Coronary artery (tissue), 2 donors: ENCODE data around the gene TMEM89.

Experiments used
- DNase-seq: peaks from one replicate; pipeline ENCODE4 v3.0.0-alpha.2; 2017; ENCODE audit warnings: low spot score
- H3K27ac ChIP-seq, 2 donors: fragments of 200-600 bp; sonication (generic); one replicate each; pipeline ENCODE4 v1.5.1; 2016 to 2019
- H3K4me3 ChIP-seq: fragments of 200-600 bp; sonication (generic); 2 replicates; pipeline ENCODE4 v1.5.1; 2016; ENCODE audit warnings: mild to moderate bottlenecking, moderate library complexity
- TF ChIP-seq, protein P1 (sequence below): fragments of 200-600 bp; sonication (generic); IDR thresholded peaks from one replicate; pipeline ENCODE4 v1.5.1; 2019; ENCODE audit warnings: antibody characterized with exemption

Gene TMEM89

DNA sequence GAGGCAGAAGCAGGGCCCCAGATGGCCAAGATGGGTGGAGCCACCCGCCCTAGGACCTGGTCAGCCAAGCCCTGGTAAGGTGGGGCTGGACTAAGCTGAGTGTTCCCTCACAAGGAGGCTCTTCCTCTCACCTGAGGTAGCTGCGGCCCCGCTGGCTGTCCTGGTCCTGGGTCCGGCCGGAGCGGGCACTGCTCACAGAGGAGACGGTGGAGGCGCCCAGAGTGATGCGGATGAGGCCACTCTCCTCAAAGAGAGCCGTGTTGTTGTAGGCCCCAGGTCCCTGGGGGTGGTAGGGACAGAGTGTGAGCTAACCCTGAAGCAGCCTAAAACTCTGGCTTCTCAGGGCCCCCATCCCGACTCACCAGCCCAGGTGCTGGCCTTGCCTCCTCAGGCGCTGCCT lies 21.0 kb upstream of the TMEM89 start:
- Histone ChIP-seq H3K27ac (no peak overlapping the region), H3K4me3 (no peak overlapping the region)
- TF ChIP-seq, protein P1, sequence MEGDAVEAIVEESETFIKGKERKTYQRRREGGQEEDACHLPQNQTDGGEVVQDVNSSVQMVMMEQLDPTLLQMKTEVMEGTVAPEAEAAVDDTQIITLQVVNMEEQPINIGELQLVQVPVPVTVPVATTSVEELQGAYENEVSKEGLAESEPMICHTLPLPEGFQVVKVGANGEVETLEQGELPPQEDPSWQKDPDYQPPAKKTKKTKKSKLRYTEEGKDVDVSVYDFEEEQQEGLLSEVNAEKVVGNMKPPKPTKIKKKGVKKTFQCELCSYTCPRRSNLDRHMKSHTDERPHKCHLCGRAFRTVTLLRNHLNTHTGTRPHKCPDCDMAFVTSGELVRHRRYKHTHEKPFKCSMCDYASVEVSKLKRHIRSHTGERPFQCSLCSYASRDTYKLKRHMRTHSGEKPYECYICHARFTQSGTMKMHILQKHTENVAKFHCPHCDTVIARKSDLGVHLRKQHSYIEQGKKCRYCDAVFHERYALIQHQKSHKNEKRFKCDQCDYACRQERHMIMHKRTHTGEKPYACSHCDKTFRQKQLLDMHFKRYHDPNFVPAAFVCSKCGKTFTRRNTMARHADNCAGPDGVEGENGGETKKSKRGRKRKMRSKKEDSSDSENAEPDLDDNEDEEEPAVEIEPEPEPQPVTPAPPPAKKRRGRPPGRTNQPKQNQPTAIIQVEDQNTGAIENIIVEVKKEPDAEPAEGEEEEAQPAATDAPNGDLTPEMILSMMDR, result no peak
- DNase-seq, result no peak

DNA sequence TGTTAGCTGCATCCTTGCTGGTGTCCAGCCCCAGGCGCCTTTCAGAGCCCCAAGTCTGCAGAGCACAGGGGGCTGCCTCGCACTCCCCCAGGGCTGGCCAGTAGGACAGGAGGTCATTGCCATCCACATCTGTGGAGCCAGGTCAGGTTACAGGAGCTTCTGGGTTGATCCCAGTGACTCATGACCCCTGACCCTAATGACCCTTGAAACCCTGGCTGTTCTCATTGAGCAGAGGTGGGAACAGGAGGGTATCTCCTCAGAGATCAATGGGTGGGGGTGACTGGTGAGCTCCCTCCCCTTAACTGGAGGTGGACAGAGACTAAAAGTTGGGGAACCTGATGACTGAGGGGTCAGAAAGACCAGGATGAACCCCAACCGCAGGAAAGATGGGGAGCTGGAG lies 19.8 kb upstream of the TMEM89 start:
- H3K4me3 ChIP-seq, result no peak overlapping the region
- TF ChIP-seq, protein P1, result no peak
- DNase-seq, result no peak
- H3K27ac ChIP-seq, result no peak overlapping the region

DNA sequence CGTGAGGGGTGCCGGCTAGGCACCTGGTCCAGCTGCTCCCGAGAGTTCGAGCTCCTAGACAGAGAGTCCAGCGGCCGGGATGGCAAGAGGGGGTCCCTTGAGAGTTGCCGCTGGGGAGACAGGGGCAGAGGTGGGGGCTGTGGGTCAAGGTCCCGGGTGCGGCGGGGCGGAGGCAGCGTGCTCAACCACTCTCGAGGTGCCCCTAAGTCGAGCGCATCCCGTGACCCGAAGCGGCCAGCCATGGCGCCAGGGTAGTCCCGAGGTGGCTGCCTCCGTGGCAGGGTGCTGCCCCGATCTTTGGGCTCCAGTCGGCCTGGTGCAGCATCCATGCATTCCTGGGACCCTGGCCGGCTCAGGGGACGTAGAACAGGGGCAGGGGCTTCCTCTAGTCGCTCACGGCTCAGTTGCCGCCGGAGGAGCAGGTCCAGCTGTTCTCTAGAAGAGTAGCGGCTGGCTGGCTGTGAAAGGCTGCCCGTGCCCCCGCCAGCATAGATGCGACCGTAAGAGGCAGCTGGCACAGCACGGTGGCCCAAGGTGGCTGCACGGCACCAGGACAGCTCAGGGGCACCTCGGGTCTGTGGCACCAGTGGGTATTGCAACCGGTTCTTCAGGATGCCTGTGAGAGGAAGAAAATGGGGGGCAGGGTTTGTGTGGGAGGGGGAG lies 18.5 kb upstream of the TMEM89 start:
- no peak for DNase-seq
- H3K4me3 ChIP-seq, result no peak overlapping the region
- TF ChIP-seq, protein P1, result no peak
- no peak overlapping the region for H3K27ac ChIP-seq

DNA sequence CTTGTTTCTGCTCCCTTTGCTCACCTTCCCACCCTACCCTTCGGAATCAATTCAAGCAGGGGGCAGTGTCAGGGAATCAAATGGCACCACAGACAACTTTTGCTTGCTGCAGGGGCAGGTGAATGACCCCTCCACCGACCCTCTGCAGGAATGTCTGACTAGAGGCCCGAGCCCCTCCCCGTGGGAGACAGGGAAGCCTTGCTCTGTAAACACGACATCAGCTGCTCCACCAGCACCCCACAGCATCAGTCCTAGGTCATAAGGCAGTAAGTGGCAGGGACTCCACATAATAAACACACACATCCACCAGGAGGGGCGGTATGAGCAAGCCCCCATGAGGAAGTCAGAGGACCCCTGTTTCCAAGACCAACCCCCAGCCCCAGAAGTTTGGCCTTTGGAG lies 15.7 kb upstream of the TMEM89 start:
- TF ChIP-seq, protein P1, result no peak
- Histone ChIP-seq H3K4me3 (no peak overlapping the region), H3K27ac (no peak overlapping the region)
- no peak for DNase-seq

DNA sequence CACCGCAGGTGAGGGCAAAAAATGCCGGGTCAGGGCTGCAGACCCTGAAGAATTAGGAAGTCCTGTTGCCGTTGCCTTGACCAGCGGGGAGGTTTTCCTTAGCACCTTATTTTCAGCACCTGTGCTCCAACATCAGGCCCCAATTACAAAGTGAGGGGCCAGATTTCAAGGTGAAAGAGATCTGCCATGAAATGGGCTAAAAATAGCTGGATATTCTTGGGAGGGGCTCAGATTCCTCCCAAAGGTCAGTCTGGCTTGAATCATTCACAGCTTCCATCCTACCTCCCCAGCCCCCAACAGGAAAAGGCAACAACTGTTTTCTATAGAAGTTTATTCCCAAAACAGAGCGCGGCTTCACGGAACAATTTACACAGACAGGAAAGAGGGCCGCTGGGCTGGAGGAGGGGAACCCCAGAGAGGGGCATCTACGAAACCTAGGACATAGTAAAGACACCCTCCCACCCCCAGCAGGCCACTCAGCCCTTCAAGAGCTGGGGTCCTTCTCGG lies 14.6 kb upstream of the TMEM89 start:
- peak overlapping the region; percentile 100 for H3K4me3 ChIP-seq
- peak overlapping the region; percentile 73 to 97 for H3K27ac ChIP-seq
- TF ChIP-seq, protein P1, result no peak
- DNase-seq, result no peak

DNA sequence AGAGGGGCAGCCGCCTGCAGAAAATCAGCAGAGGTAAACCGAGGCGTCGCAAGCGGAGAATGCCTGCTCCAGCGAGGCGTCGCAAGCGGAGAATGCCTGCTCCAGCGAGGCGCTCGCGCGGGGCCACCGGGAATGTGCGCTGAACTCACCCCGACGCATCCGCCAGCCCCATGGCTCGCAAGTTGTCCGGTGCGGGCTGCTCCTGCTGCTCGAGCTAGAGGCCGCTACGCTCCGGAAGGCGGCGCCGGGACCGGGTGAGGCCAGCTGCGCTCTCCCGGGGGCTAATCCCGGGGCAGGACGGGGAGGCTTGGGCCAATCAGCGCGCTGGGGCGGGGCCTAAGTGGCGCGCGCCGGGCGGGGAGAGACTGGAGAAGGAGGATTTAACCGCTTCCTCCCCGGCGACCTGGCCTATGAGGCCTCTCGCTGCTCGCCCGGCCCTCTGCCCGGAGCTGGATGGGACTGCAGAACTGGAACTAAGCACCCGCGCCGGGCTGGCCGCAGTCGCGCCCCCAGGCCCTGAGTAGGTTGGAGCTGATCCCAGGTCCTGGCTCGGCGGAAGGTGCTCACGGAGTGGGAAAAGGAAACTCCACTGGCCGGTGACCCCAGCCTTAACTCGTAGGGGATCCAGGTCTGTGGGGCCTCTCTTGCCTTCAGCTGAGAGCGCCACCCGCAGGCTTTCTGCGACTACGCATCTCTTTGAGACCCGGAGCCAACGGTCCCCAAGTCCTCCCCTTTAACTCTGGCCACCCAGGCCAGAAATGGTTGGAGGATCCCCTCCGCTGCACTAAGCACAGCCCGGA lies 13.9 kb upstream of the TMEM89 start, which contains the start of gene SLC26A6:
TSS of gene SLC26A6 (minus strand) at position 240 of the 800 bp plus-strand sequence. CDS start at position 172, 68 bp downstream.
- Histone ChIP-seq H3K4me3 (peak within 1 kb of the TSS; percentile 100), H3K27ac (peak within 1 kb of the TSS; percentile 73 to 97)
- TF ChIP-seq, protein P1, result peak; percentile 29
- peak; percentile 98 for DNase-seq
